SK-N-MC (cell line): ENCODE data around the gene ARNT2.

Experiments
- DNase-seq: peaks from one replicate; pipeline ENCODE4 v3.0.0-alpha.2; 2011; ENCODE audit warnings: low read depth, low spot score
- H3K27ac ChIP-seq: fragments of 200-600 bp; sonication (generic); 2 replicates; pipeline ENCODE4 v1.5.1; 2016; ENCODE audit warnings: mixed run types
- H3K36me3 ChIP-seq: fragments of 200-600 bp; sonication (generic); 2 replicates; pipeline ENCODE4 v1.6.1; 2017; ENCODE audit warnings: antibody characterized with exemption, low read length, mixed read lengths; ENCODE audit not compliant: insufficient read depth
- H3K4me3 ChIP-seq: fragments of 200-600 bp; sonication (generic); 2 replicates; pipeline ENCODE4 v1.5.1; 2016
- H3K9ac ChIP-seq: fragments of 200-600 bp; sonication (generic); 2 replicates; pipeline ENCODE4 v1.8.0; 2017; ENCODE audit warnings: mixed run types, mixed read lengths; ENCODE audit not compliant: insufficient read length
- H3K9me3 ChIP-seq: fragments of 200-600 bp; sonication (generic); 2 replicates; pipeline ENCODE4 v1.6.1; 2017; ENCODE audit warnings: low read depth, mild to moderate bottlenecking, antibody characterized with exemption, low read length, moderate library complexity, mixed read lengths
- EZH2 ChIP-seq: fragments of 200-600 bp; sonication (generic); IDR thresholded peaks from one replicate; pipeline ENCODE4 v1.6.1; 2017; ENCODE audit warnings: antibody characterized with exemption
- FOXP2 ChIP-seq: optimal IDR thresholded peaks from 2 replicates; pipeline ENCODE3; 2011; ENCODE audit warnings: mild to moderate bottlenecking, moderate library complexity; ENCODE audit not compliant: insufficient read depth; ENCODE audit errors: extremely low read length, control extremely low read depth
- POLR2AphosphoS5 ChIP-seq: IDR thresholded peaks from 2 replicates; pipeline ENCODE4 v1.6.1; 2012; ENCODE audit warnings: mild to moderate bottlenecking, low read depth, low read length, borderline replicate concordance

The ARNT2 gene

GRCh38 chr15:80401456-80401855, 2.7 kb upstream of the ARNT2 start:
- no peak overlapping the region for H3K27ac ChIP-seq
- H3K36me3 ChIP-seq = no peaks in the 10 kb centered on the region
- H3K9me3 ChIP-seq = no peaks in the 10 kb centered on the region
- H3K4me3 ChIP-seq = no peak overlapping the region
- H3K9ac ChIP-seq = no peak overlapping the region
- DNase-seq = no peak
- no peak for TF ChIP-seq POLR2AphosphoS5
- TF ChIP-seq FOXP2 = no peak
- TF ChIP-seq EZH2 = no peak

DNA sequence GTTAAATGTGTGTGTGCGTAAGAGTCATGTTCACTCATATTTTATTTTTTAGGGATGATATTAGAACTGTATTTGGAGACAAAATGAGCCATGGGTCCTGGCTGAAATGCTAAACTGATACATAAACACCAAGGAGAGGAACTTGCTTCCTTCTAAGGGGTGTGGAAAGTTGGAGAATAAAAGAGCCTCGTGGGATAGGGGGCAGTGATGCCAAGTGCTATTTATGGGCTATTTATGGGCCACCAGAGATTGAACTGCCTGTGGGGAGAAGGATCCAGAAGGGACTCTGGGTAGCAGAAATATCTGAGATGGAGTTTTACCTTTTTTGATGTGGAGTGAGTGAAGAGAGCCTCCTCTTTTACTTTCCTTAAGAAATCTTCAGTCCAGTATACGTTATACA, 1.8 kb upstream of the ARNT2 start:
- no peak overlapping the region for H3K4me3 ChIP-seq
- no peaks in the 10 kb centered on the region for H3K9me3 ChIP-seq
- TF ChIP-seq POLR2AphosphoS5 (no peak), FOXP2 (no peak), EZH2 (no peak)
- no peak overlapping the region for H3K9ac ChIP-seq
- no peaks in the 10 kb centered on the region for H3K36me3 ChIP-seq
- no peak overlapping the region for H3K27ac ChIP-seq
- no peak for DNase-seq

- TF ChIP-seq FOXP2 = no peak
- no peak for TF ChIP-seq POLR2AphosphoS5
- peak; percentile 46 for TF ChIP-seq EZH2
- Histone ChIP-seq H3K27ac (no peak overlapping the region), H3K9ac (no peak overlapping the region), H3K9me3 (no peaks in the 10 kb centered on the region), H3K36me3 (no peaks in the 10 kb centered on the region), H3K4me3 (no peak overlapping the region)
- no peak for DNase-seq
Observed at GRCh38 chr15:80403712-80404056, 498 bp upstream of the ARNT2 start.

DNA sequence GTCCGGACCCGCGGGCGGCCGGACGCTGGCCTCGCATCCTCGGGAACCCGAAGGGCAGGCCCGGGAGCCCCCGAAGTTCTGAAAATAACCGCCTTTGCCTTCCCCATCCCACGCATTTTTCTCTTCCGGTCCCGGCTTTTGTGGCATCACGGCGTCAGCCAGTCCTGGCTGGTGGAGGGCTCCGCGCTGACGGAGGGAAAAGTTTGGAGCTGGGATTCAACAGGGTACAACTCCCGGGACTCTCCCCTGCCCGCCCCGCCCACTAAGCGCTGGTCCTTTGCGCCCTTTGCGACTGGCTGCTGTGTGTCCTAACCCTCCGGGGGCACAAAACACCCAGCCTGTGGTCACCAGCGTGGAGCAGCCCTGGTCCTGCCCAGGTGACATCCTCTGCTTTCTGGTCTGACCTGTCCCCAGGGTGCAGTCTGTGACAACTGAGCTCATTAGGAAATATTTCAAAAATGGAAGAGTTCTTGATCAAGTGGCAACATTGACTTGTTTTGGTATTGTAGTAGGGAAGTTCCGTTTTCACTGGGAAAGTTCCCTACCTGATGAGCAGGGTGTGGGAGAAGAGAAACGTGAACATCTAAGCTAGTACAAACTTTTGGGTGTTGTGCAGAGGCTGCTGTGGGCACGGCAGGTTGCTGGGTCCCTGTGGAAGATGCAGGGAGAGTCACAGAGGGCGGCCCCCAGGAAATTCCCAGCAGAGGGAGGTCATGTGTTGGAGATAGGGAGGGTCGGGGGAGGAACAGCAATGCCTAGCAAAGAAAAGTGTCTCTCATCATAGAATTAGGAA, 775 bp downstream of the ARNT2 start:
- no peaks in the 10 kb centered on the region for H3K36me3 ChIP-seq
- no peak overlapping the region for H3K4me3 ChIP-seq
- TF ChIP-seq EZH2 = no peak
- TF ChIP-seq FOXP2 = no peak
- no peak for TF ChIP-seq POLR2AphosphoS5
- H3K9me3 ChIP-seq = no peaks in the 10 kb centered on the region
- no peak overlapping the region for H3K9ac ChIP-seq
- no peak for DNase-seq
- no peak overlapping the region for H3K27ac ChIP-seq

DNA sequence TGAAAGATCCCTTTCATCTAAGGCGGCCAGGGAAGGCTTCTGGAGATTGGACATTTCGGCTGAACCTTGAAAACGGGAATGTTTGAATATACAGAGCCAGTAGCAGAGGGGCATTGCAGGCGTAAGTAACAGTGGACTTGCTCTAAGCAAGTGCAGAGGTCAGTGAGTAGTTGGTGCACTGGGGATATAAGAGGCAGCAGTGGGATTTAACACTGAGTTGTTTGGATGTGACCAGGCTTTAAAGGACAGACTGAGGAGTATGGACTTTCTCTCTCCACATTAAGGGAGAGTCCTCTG, 1.3 kb downstream of the ARNT2 start:
- no peaks in the 10 kb centered on the region for H3K9me3 ChIP-seq
- no peak for DNase-seq
- TF ChIP-seq FOXP2 (no peak), EZH2 (no peak), POLR2AphosphoS5 (no peak)
- no peak overlapping the region for H3K9ac ChIP-seq
- no peaks in the 10 kb centered on the region for H3K36me3 ChIP-seq
- no peak overlapping the region for H3K4me3 ChIP-seq
- H3K27ac ChIP-seq = no peak overlapping the region

DNA sequence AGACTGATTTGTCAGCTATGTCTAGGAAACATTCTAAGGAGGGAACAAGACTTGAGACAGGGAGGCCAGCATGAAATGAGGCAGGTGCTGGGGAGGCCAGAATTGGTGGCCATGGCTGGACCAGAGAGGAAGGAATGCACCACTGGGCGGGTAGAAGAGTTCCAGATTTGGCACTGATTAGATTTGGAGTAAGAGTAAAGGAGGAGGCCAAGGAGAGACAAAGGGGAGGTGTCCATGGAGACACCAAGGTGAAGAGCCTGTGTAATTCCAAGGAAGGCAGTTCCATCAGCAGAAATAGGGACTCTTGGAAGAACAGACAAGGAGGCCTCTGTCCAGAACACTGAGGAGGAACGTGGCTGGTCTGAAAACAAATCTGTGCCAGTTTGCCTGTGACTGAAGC, 1.8 kb downstream of the ARNT2 start:
- DNase-seq = no peak
- TF ChIP-seq POLR2AphosphoS5 (no peak), EZH2 (no peak), FOXP2 (no peak)

GRCh38 chr15:80411788-80412288, 7.7 kb downstream of the ARNT2 start:
- TF ChIP-seq EZH2 (no peak), POLR2AphosphoS5 (no peak), FOXP2 (no peak)
- H3K9ac ChIP-seq = no peak overlapping the region
- no peaks in the 10 kb centered on the region for H3K36me3 ChIP-seq

More for the DNA sequence above, 1.8 kb downstream of the ARNT2 start:
- H3K9me3 ChIP-seq = no peaks in the 10 kb centered on the region
- H3K9ac ChIP-seq = no peak overlapping the region
- H3K36me3 ChIP-seq = no peaks in the 10 kb centered on the region
- H3K4me3 ChIP-seq = no peak overlapping the region
- H3K27ac ChIP-seq = no peak overlapping the region

DNA sequence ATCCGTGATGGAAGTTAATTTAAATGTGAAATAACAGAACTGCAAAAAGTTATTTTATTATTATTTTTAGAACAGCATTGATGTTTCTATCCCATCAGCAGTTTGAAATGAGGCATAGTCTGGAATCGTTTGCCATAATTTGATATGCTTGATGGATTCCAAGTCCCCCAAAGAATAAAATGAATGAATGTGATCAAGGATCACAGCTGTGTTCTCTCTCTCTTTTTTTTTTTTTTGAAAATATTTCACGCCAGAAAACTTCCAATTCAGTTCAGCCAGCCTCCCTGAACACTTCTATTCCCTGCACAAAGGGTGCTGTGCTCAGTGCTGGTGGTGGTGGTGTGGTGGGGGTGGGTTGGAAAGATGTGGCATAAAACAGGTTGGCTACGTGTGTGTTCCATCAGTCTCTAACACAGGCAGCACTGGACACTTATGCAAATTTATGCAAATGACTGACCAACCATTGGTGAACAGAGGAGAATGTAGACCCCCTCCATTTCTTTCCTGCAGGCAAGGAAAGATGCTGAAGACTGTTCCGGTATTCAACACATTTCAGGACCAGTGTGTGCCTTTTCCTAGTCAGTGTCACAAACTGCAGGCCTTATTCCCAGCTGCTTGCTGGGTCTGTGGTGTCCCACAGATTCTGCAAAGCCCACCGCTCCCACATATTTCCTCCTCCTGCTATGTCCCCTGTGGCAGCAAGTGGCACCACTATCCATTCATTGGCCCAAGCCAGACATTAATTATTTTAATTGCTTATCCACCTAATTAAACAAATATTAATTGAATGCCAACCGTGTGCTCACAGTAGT, 10.6 kb downstream of the ARNT2 start:
- no peak overlapping the region for H3K27ac ChIP-seq
- H3K4me3 ChIP-seq = no peak overlapping the region
- DNase-seq = no peak
- TF ChIP-seq FOXP2 (no peak), EZH2 (no peak), POLR2AphosphoS5 (no peak)
- no peak overlapping the region for H3K9ac ChIP-seq
- H3K36me3 ChIP-seq = no peaks in the 10 kb centered on the region
- H3K9me3 ChIP-seq = no peaks in the 10 kb centered on the region

More at GRCh38 chr15:80411788-80412288, 7.7 kb downstream of the ARNT2 start:
- Histone ChIP-seq H3K9me3 (no peaks in the 10 kb centered on the region), H3K27ac (no peak overlapping the region), H3K4me3 (no peak overlapping the region)
- no peak for DNase-seq

GRCh38 chr15:80415358-80415670, 11.1 kb downstream of the ARNT2 start:
- Histone ChIP-seq H3K4me3 (no peak overlapping the region), H3K9ac (no peak overlapping the region), H3K9me3 (no peaks in the 10 kb centered on the region), H3K36me3 (no peaks in the 10 kb centered on the region), H3K27ac (no peak overlapping the region)
- DNase-seq = no peak
- TF ChIP-seq FOXP2 = no peak
- no peak for TF ChIP-seq EZH2
- TF ChIP-seq POLR2AphosphoS5 = no peak
